HG03139 (cell line): ENCODE data around the gene MYBPC3.
"Not testable (repeated sequence)": the region's sequence is repeated elsewhere in the genome, so short reads cannot be mapped to it uniquely, and the experiment has no call there.

Source experiments
- ATAC-seq: cut with Tn5 transposase; IDR thresholded peaks from one replicate; pipeline ENCODE4 v1.9.1; 2021; ENCODE audit not compliant: unreplicated experiment

Gene MYBPC3

GRCh38 chr11:47338396-47339241 is 13.9 kb downstream of the MYBPC3 start:
- ATAC-seq: no peak

GRCh38 chr11:47337229-47337924 is 15.1 kb downstream of the MYBPC3 start:
- no peak for ATAC-seq

GRCh38 chr11:47336595-47336994 is 15.9 kb downstream of the MYBPC3 start:
- no peak for ATAC-seq

- no peak for ATAC-seq
Measured at GRCh38 chr11:47335733-47336132, 16.8 kb downstream of the MYBPC3 start.

GRCh38 chr11:47334699-47335411 is 17.6 kb downstream of the MYBPC3 start:
- ATAC-seq: not testable (repeated sequence)

GRCh38 chr11:47333886-47334443 is 18.5 kb downstream of the MYBPC3 start:
- ATAC-seq: no peak

- ATAC-seq: no peak
Measured at GRCh38 chr11:47333526-47333845, 19.0 kb downstream of the MYBPC3 start.

- ATAC-seq: no peak
Measured at GRCh38 chr11:47332791-47333525, 19.5 kb downstream of the MYBPC3 start.

GRCh38 chr11:47332303-47332711 is 20.2 kb downstream of the MYBPC3 start:
- no peak for ATAC-seq

- ATAC-seq: no peak
Measured at GRCh38 chr11:47331454-47332302, 20.8 kb downstream of the MYBPC3 start.

- no peak for ATAC-seq
Measured at GRCh38 chr11:47329987-47330931, 22.2 kb downstream of the MYBPC3 start.

GRCh38 chr11:47329431-47329986 is 23.0 kb downstream of the MYBPC3 start:
- ATAC-seq: no peak

- ATAC-seq: no peak
Measured at GRCh38 chr11:47328449-47329390, 23.8 kb downstream of the MYBPC3 start.

GRCh38 chr11:47327949-47328348 is 24.6 kb downstream of the MYBPC3 start:
- ATAC-seq: no peak

GRCh38 chr11:47327025-47327424 is 25.5 kb downstream of the MYBPC3 start:
- ATAC-seq: no peak

- ATAC-seq: no peak
Measured at GRCh38 chr11:47326198-47326597, 26.3 kb downstream of the MYBPC3 start.

GRCh38 chr11:47325271-47326041 is 27.0 kb downstream of the MYBPC3 start:
- no peak for ATAC-seq
